ENCODE measurements around the gene PFKP. TPM values are rescaled to one million over a fixed set of nuclear protein-coding genes. Genes with fewer than 3 reads are reported as not detected.

Gene PFKP
- total RNA-seq, 1 donor from 2014 or later, result 55.2 TPM

GRCh38 chr10:3100856-3101640 is 33.7 kb downstream of the PFKP start:
- Mint-ChIP-seq H3K4me3 (no peak overlapping the region), H3K27ac (no peak overlapping the region), H3K9me3 (peaks cover 8% of the 10 kb centered on the region), H3K27me3 (ENCODE audit: insufficient read depth, low read depth) (peaks cover 6% of the 10 kb centered on the region), H3K36me3 (peaks cover 33% of the 10 kb centered on the region), H3K4me1 (peaks cover 5% of the 10 kb centered on the region)
- Histone ChIP-seq H3K27me3 (no peaks in the 10 kb centered on the region), H4K20me1 (ENCODE audit: low read depth) (no peaks in the 10 kb centered on the region), H3K27ac (no peak overlapping the region), H3K4me1 (no peaks in the 10 kb centered on the region), H3K9ac (no peak overlapping the region), H3K36me3 (no peaks in the 10 kb centered on the region), H3K4me2 (no peak overlapping the region), H3K79me2 (ENCODE audit: low read depth) (peaks cover 7% of the 10 kb centered on the region), H2AFZ (replicated peaks) (no peak overlapping the region), H3K9me3 (ENCODE audit: low read depth) (no peaks in the 10 kb centered on the region), H3F3A (ENCODE audit: low read depth) (no peaks in the 10 kb centered on the region), H3K4me3 (no peak overlapping the region)
- TF ChIP-seq EZH2phosphoT487 (IDR thresholded peaks at IDR 0.05) (no peak), CTCF (IDR thresholded peaks at IDR 0.05) (no peak), EZH2 (IDR thresholded peaks at IDR 0.05) (no peak)
- no peak for DNase-seq (ENCODE audit: low spot score)

- Histone ChIP-seq H3K27ac (no peak overlapping the region), H3K9ac (no peak overlapping the region)
Observed at GRCh38 chr10:3102720-3103427, 35.5 kb downstream of the PFKP start.

GRCh38 chr10:3103646-3104045 is 36.3 kb downstream of the PFKP start:
- Histone ChIP-seq H3F3A (ENCODE audit: low read depth) (no peaks in the 10 kb centered on the region), H3K79me2 (ENCODE audit: low read depth) (no peaks in the 10 kb centered on the region), H3K9ac (no peak overlapping the region), H3K4me2 (no peak overlapping the region), H3K27ac (no peak overlapping the region), H3K4me3 (no peak overlapping the region), H3K36me3 (no peaks in the 10 kb centered on the region), H4K20me1 (ENCODE audit: low read depth) (no peaks in the 10 kb centered on the region), H3K27me3 (no peaks in the 10 kb centered on the region), H3K4me1 (no peaks in the 10 kb centered on the region), H3K9me3 (ENCODE audit: low read depth) (no peaks in the 10 kb centered on the region), H2AFZ (replicated peaks) (no peak overlapping the region)
- no peak for DNase-seq (ENCODE audit: low spot score)
- no peak overlapping the region for H3K27ac Mint-ChIP-seq
- H3K4me3 Mint-ChIP-seq, result no peak overlapping the region
- H3K27me3 Mint-ChIP-seq (ENCODE audit: insufficient read depth, low read depth), result peaks cover 7% of the 10 kb centered on the region
- H3K9me3 Mint-ChIP-seq, result peaks cover 8% of the 10 kb centered on the region
- peaks cover 39% of the 10 kb centered on the region for H3K36me3 Mint-ChIP-seq
- TF ChIP-seq CTCF (IDR thresholded peaks at IDR 0.05) (no peak), EZH2phosphoT487 (IDR thresholded peaks at IDR 0.05) (no peak), EZH2 (IDR thresholded peaks at IDR 0.05) (no peak)
- peaks cover 9% of the 10 kb centered on the region for H3K4me1 Mint-ChIP-seq

More at GRCh38 chr10:3102720-3103427, 35.5 kb downstream of the PFKP start:
- Histone ChIP-seq H3K36me3 (no peaks in the 10 kb centered on the region), H3K79me2 (ENCODE audit: low read depth) (peaks cover 3% of the 10 kb centered on the region), H3K4me3 (no peak overlapping the region), H3K9me3 (ENCODE audit: low read depth) (no peaks in the 10 kb centered on the region), H3K4me2 (no peak overlapping the region), H3F3A (ENCODE audit: low read depth) (no peaks in the 10 kb centered on the region), H4K20me1 (ENCODE audit: low read depth) (no peaks in the 10 kb centered on the region), H2AFZ (replicated peaks) (no peak overlapping the region), H3K27me3 (no peaks in the 10 kb centered on the region), H3K4me1 (no peaks in the 10 kb centered on the region)
- DNase-seq (ENCODE audit: low spot score), result no peak
- H3K27me3 Mint-ChIP-seq (ENCODE audit: insufficient read depth, low read depth), result peaks cover 6% of the 10 kb centered on the region
- H3K9me3 Mint-ChIP-seq, result peaks cover 8% of the 10 kb centered on the region
- peaks cover 36% of the 10 kb centered on the region for H3K36me3 Mint-ChIP-seq
- TF ChIP-seq EZH2phosphoT487 (IDR thresholded peaks at IDR 0.05) (no peak), CTCF (IDR thresholded peaks at IDR 0.05) (no peak), EZH2 (IDR thresholded peaks at IDR 0.05) (no peak)
- no peak overlapping the region for H3K4me3 Mint-ChIP-seq
- H3K27ac Mint-ChIP-seq, result no peak overlapping the region
- peaks cover 9% of the 10 kb centered on the region for H3K4me1 Mint-ChIP-seq

Measured in neural progenitor cell (in vitro differentiated cells).